ENCODE measurements around the gene CIB1.
"Not testable (repeated sequence)": the region's sequence is repeated elsewhere in the genome, so short reads cannot be mapped to it uniquely, and the experiment has no call there.

Gene CIB1

DNA sequence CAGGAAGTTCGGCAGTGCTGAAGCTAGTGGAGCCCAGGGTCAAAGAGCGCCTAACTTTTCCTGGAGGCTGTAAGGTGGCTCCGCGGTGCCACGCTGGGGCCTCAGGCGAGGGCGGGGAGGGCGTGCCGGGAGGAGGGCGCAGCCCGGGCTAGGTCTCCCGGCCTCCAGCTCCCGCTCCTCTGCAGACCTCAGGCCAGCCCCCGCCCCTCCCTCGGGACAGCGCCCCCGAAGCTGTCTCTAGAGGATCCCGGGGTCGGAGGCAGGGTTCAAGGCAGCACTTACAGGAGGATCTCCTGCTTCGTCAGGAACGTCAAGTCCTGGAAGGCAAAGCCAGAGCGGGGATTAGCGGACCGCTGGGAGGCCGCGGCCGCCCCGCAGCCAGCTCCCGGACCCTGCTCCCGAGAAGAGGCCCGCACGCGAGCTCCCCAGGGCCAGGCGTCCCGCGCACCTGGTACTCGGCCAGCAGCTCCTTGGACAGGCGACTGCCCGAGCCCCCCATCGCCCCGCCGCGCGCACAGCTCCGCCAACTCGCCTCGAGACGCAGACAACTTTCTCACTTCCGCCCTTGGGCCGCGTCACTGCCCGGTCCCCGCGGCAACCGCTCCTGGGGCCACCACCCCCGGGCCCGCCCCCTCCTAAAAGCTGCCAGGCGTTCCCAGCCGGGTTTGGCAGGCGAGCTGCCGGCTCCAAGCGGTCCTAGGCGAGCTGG, at the start of gene CIB1:
CIB1 (minus strand) TSS at position 555 of the 709 bp plus-strand sequence; CDS start at position 499, 56 bp downstream.
- DNase-seq = peak; percentile 81

DNA sequence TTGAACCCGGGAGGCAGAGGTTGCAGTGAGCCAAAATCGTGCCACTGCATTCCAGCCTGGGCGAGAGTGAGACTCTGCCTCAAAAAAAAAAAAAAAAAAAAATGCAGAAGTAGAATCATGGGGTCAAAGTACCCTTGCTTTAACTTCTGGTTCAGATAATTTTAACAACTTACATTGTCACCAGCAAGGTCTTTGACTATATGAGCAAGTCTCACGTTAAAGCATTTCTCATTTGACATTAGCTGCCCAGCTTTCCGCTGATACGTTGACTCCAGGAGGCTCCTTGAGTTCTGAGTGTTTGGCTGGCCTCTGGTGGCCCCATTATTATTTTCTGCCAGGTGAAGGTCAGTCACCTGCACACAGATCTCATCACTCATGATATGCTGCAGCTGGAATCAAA, 47.9 kb upstream of the CIB1 start:
- not testable (repeated sequence) for DNase-seq

DNA sequence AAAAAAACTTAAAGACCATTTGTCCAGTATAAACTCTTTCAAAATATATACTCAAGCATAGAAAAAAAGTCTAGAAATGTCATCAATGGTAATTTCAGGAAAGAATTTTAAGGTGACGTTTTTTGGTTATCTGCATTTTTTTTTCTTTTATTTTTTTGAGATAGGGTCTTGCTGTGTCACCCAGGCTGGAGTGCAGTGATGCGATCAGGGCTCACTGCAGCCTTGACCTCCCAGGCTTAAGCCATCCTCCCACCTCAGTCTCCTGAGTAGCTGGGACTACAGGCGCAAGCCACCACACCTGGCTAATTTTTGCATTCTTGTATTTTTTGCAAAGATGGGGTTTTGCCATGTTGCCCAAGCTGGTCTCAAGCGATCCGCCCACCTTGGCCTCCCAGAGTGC, 47.0 kb upstream of the CIB1 start:
- DNase-seq = not testable (repeated sequence)

DNA sequence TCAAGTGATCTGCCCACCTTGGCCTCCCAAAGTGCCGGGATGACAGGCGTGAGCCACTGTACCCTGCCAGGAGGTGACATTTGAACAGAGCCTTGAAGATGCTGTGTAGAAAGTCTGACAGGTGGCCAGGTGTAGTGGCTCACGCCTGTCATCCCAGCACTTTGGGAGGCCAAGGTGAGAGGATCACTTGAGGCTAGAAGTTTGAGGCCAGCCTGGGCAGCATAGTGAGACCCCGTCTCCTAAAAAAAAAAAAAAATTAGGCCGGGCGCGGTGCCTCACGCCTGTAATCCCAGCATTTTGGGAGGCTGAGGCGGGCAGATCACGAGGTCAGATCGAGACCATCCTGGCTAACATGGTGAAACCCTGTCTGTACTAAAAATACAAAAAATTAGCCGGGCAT, 44.7 kb upstream of the CIB1 start:
- DNase-seq = not testable (repeated sequence)

DNA sequence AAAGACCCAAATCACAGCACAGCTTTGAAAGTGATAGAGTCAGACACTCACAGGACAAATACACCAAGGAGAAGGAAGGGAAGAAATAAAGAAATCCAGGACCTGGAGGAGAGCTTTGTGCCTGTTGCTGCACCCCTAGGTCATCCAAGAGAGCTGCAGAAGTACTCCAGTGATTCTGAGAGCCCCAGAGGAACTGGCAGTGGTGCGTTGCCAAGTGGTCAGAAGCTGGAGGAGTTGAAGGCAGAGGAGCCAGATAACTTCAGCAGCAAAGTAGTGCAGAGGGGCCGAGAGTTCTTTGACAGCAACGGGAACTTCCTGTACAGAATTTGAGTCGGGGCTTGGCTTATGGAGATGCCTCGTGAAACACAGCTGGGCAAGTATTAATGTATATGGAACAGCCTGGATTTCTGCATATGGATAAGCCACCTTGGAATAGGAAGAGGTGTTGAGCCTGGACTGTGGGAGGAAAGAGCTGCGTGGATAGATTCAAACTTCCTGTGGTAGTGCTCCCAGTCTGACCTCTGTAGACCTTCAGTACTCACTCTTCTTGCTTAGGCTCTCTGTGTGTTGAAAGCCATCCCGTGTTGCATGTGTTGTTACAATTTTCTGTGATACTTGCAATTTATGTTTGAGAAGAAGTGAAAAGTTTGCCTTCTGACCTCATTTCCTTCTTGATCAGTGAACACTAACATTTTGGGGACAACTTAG, 37.9 kb upstream of the CIB1 start:
- no peak for DNase-seq

DNA sequence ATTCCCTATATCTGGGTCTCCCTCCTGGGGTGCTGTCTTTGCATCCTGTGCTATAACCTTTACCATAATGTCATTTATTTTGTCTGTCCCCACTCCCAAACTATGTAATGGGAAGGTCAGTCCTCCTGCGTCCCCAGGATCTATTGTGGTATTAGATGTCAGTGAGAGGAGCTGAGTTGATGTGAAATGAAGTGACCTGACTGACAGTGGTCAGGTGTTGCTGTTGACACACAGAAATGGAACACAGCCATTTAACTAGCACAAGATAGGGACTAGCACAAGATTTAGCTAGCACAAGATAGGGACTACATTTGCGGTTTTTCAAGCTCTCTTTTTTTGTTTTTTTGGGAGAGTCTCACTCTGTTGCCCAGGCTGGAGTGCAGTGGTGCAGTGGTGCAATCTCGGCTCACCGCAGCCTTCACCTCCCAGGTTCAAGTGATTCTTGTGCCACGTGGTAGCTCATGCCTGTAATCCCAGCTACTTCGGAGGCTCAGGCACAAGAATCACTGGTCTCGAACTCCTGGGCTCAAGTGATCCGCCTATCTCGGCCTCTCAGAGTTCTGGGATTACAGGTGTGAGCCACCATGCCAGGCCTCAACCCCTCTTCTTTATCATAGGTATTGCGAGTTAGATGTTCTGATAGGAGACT, 36.9 kb upstream of the CIB1 start:
- no peak for DNase-seq

DNA sequence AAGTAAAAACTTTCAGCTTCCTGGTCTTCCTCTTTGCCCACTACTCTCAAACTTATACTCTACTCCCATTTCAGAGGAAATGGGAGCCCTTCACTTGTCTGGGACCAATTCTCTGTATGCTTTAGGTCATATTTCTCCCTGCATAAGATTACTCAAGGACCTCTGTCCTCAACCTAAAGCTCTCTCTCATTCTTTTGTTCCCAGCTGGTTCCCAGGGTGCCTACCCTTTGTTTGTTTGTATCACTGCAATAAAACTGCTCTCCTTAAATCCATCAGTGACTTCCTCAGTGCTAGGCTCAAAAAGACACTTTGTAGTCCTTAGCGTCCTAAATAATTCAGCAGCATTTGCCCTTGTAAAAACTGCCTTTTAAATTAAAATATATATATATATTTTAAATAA, 34.7 kb upstream of the CIB1 start:
- DNase-seq = no peak

DNA sequence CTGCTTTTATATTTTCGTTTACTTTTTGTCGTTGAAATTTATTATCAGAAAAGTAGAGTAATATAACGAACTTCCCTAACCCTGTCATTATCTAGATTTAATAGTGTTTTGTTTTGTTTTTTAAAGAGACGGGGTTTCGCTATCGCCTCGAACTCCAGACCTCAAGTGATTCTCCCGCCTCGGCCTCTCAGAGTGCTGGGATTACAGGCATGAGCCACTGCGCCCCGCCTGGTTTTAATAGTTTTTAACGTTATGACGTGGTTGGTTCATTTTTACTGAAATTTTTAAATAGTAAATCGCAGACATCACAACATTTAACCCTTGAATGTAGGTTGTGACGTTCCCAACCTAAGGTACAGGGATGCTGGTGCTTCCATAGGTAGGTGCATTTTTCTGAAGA, 32.7 kb upstream of the CIB1 start:
- DNase-seq = no peak

DNA sequence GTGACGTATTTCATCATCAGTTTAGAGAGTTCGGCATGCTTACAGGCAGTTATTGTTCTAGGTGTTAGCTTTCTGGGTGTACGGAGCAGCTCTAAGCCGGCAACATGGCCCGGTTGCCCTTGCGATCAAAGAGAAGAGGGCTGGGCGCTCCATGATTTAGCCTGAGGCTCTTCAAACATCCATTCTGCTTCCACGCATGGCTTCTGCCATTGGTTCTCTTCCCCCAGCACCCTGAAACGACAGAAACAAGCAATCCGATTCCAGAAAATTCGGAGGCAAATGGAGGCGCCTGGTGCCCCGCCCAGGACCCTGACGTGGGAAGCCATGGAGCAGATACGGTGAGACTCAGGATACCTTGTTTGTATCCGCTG, 32.3 kb upstream of the CIB1 start:
- DNase-seq = no peak

DNA sequence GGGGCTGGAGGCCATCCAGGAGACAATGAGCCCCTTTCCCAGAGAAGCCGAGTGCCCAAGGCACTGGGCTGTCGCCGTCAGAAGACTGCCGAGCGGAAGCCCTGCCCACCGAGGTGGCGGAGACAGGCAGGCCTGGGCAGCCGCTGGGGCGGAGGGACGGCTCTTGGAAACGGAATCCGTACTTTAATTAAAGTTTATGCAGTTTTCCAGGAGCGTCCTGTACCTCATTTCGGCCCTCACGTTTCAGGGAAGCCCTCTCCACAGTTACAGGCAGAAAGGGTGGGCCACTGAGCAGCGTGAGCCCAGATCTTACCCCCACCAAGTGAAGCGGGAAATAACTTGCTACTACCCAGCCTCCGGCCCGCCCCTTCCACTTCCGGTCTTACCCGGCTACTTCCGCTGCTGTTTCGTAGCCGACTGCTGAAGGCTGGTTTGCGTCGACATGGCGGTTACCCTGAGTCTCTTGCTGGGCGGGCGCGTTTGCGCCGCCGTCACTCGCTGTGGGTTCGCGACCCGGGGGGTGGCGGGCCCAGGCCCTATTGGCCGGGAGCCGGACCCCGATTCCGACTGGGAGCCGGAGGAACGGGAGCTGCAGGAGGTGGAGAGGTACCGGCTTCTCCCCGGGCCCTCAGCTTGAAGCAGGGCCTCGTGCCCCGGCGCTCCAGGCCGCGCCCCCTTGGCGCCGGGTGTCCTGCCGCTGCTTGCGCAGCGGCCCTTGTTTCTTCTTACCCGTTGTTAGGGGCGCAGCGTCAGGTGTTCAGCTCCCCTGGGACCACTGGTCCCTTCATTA, 31.7 kb upstream of the CIB1 start, which contains the start of gene NGRN:
NGRN (plus strand) TSS at position 402 of the 790 bp plus-strand sequence; CDS start at position 443, 41 bp downstream.
- DNase-seq = peak; percentile 80

DNA sequence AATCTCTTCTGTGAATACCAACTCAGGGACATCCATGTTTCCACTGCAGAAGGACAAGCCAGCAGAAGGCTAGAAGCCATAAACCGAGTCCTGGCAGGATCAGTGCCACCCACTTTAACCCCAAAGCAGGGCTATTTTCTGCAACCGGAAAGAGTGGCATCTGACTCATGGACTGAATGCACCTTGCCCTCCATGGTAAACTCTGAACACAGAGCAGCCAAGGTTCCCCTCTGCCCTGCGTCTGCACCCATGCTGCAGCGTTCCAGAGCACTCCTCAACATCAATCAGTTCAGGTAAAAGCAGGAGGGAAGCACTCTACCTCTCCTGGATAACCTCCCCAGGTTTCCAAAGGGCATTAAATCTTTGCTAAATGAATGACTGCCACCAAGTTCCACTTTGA, 30.9 kb upstream of the CIB1 start:
- DNase-seq = no peak

DNA sequence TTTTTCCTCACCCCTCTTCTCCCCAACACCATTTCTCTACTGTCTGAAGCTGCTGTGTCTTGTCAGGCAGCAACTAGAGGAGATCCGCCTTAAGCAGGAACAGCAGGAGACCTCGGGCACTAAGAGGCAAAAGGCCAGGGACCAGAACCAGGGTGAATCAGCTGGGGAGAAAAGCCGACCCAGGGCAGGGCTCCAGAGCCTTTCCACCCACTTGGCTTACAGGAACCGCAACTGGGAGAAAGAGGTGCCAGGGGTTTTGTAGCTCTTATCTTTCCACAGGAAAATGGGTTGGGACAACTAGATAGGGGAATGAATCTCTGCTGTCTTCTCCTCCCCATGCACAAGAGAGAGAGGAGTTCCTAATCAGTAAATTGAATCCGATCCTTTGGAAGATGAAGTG, 28.7 kb upstream of the CIB1 start:
- DNase-seq = no peak

DNA sequence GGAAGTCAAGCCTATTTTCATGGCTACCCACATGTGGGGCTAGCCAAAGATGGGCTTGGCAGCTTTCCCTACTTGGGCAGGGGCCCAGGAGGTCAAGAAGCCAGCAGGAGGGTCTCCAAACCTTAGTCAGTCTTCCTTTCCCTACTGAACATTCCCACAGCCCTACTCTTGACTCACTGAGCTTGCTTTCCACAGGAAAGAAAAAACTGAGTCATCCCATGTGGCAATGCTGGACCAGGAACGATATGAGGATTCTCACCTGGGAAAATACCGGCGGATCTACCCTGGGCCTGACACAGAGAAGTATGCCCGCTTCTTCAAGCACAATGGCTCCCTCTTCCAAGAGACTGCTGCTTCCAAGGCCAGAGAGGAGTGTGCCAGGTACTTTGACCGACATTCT, 28.1 kb upstream of the CIB1 start:
- DNase-seq = no peak

DNA sequence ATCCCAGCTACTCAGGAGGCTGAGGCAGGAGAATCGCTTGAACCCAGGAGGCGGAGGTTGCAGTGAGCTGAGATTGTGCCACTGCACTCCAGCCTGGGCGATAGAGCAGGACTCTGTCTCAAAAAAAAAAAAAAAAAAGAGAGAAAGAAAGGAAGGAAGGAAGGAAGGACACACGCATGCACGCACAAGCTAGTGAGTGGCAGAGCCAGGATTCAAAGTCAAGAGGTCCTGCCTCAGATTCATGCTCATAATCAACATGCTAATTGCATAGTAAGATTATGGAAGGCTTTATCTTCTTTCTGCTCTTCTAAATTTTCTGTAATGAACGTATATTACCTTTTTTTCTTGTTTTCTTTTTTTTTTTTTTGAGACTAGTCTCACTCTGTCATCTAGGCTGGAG, 27.0 kb upstream of the CIB1 start:
- not testable (repeated sequence) for DNase-seq

DNA sequence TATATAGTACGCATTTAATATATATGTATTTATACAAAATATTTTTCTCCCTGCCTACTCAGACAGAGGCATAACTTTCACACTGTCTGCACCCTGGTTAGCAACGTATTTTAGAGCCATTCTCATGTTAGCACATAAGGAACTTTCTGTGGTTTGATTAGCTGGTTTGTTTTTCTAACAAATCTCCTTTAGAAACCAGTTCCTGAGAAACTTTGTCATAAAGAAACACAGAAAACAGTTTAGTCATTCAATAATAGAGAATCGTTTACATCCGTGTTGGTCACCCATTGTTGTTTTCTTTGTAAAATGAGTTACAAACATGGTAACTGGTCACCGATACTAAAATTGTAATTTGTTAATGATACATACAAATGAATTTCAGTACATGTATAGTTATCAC, 25.8 kb upstream of the CIB1 start:
- DNase-seq = no peak

DNA sequence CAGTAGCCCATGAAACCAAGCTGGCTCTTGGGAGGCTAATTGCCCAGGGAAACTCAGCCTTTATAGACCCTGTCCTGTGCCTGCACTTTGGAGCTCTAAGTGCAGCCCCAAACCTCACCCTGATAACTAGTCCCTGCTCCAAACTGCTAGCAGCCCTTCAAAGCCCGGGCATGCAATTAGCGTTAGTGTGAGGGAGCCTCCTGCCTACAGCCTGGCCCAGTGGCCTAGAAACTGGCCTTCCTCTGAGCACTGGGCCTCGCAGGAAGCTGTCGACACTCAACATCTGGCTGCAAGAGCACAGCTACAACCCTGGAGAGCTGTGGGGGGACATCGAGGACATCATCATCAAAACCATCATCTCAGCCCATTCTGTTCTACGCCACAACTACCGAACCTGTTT, 24.0 kb upstream of the CIB1 start:
- no peak for DNase-seq

DNA sequence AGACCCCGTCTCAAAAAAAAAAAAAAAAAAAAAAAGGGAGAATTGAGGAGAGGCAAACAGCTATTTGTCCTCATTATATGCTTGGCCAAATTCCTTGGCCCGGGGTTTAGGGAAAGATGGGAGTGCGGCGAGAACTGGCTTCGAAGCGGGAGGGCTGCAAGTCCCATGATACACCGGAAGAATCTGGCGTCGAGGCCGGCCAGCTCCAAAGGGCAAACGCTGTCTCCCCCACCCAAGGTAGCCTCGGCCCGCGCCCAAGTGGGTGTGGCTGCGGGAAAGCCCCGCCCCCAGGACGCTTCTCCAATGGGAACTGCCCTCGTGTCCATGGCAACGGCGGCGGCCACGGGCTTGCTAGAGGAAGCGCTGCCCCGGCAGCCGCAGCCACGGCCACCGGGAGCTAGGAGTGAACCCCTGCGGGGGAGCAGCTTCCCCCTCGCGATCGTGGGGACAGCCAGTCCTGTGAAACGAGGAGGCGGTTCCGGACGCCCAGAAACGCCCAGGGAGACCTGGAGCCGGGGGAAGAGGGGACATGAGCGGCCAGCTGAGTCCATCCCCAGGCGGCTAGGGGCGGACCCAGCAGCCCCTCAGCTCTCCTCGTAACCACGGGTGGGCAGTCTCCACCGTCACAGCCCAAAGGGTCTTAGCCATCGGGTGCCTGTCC, 15.6 kb upstream of the CIB1 start, which contains the start of gene TTLL13:
TTLL13 (plus strand) TSS at position 354 of the 661 bp plus-strand sequence. CDS start 1,075 bp downstream, outside the sequence.
- DNase-seq = peak; percentile 76

DNA sequence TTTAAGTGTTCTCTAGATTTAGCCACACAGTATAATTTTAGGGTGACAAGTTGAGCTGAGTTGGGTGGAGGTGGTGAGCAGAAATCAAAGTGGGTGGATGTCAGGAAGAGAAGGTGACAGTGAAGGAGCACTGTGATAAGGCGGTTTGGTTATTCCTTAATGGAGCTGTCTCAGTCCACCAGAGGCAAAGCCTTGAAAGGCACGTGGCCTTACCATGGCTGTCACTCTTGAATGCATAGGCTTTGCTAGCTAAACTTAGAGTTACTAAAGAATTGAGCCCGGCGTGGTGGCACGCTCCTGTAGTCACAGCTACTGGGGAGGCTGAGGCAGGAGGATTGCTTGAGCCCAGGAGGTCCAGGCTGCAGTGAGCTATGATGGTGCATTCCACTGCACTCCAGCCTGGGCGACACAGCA, 15.1 kb upstream of the CIB1 start:
- DNase-seq = no peak

DNA sequence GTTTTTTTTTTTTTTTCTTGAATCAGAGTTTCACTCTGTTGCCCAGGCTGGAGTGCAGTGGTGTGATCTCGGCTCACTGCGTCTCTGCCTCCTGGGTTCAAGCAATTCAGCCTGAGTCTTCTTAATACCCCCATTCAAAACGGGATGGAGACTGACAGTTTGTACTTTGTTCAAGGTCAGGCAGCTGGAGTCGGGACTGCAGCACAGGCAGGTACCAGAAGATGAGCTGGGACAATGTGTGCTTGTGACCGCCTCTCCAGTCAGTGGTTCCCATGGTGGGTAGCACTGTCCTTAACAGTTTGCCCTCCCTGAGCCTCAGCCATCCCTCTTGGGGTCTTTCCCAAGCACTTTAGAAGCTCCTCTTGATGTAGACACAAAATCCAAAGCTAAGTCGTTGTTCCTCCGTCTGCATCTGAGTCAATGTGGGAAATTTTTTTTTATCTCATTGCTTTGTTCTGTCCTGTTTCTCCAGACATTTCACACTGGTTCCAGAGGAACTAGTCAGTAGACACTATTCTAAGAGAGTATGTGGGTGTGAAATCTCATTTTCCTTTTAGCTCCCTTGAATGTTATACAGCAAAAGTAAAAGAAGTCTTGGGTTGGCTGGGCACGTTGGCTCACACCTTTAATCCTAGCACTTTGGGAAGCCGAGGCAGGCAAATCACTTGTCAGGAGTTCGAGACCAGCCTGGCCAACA, 10.3 kb upstream of the CIB1 start:
- no peak for DNase-seq

DNA sequence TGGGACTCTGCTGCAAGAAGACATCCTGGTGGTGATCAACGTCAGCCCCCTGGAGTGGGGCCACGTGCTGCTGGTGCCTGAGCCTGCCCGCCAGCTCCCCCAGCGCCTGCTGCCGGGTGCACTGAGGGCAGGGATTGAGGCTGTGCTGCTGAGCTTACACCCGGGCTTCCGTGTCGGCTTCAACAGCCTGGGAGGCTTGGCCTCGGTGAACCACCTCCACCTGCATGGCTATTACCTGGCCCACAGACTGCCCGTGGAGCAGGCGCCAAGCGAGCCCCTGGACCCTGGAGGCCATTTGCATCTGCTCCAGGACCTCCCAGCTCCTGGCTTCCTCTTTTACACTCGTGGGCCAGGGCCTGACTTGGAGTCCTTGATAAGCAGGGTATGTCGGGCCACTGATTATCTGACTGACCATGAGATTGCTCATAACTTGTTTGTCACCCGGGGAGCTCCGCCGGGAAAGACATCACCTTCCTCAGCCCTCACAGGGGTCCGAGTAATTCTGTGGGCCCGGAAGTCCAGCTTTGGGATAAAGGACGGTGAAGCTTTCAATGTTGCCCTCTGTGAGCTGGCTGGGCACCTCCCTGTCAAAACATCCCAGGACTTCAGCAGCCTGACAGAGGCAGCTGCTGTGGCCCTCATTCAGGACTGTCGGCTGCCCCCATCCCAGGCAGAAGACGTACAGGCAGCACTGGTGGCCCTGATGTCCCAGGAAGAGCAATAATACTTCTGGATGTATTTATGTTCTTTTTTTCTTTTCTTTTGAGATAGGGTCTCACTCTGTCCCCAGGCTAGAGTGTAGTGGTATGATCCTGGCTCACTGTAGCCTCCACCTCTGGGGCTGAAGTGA, 7.8 kb upstream of the CIB1 start:
- no peak for DNase-seq

DNA sequence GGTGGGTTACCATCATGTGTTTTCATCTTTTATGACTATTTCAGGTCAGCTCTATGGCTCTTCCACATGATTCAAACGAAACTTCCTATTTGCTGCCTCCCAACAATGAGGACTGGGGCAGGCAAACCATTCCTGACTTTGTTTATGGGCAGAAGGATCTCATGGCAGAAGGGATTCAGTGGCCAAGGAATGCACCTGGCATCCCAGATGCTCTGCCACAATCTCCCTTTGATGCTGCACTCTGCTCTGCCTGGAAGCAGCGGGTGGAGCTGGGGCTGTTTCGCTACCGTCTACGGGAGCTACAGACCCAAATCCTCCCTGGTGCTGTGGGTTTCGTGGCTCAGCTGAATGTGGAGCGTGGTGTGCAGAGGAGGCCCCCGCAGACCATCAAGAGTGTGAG, 7.1 kb upstream of the CIB1 start:
- no peak for DNase-seq
